Measurements from ENCODE around the gene CACNA2D1. TPM values are rescaled to one million over a fixed set of nuclear protein-coding genes. Genes with fewer than 3 reads are reported as not detected.

CACNA2D1 gene
- total RNA-seq, 4 donors from 2014 or later = 29.8 to 47.6 (median 36.6) TPM

DNA sequence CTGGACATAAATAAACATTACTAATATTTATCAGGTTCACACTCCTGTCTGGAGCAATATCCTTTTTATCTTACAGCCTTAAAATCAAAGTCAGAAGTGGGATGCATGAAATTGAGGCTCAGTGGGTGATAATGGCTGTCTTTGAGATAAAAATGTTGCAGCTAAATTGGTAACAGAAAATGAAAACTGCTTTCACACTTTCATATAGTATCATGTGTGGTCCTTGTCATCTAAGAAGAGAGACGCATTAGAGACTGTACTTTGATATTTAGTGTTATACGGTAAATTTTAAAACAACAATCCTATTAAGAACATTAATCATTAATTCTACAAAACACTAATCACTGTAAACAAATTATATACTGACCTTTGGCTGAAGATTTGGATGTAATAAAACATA is 438.5 kb downstream of the CACNA2D1 start:
- H3K27ac ChIP-seq = no peak overlapping the region
- no peak for ATAC-seq
- no peaks in the 10 kb centered on the region for H3K27me3 ChIP-seq
- TF ChIP-seq POLR2A (IDR thresholded peaks at IDR 0.05) (no peak), POLR2AphosphoS5 (IDR thresholded peaks at IDR 0.05) (no peak), EP300 (IDR thresholded peaks at IDR 0.05) (no peak)
- TF ChIP-seq, protein P1, sequence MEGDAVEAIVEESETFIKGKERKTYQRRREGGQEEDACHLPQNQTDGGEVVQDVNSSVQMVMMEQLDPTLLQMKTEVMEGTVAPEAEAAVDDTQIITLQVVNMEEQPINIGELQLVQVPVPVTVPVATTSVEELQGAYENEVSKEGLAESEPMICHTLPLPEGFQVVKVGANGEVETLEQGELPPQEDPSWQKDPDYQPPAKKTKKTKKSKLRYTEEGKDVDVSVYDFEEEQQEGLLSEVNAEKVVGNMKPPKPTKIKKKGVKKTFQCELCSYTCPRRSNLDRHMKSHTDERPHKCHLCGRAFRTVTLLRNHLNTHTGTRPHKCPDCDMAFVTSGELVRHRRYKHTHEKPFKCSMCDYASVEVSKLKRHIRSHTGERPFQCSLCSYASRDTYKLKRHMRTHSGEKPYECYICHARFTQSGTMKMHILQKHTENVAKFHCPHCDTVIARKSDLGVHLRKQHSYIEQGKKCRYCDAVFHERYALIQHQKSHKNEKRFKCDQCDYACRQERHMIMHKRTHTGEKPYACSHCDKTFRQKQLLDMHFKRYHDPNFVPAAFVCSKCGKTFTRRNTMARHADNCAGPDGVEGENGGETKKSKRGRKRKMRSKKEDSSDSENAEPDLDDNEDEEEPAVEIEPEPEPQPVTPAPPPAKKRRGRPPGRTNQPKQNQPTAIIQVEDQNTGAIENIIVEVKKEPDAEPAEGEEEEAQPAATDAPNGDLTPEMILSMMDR (IDR thresholded peaks at IDR 0.05) = no peak
- H3K9me3 ChIP-seq = no peaks in the 10 kb centered on the region
- no peaks in the 10 kb centered on the region for H3K4me1 ChIP-seq
- no peak overlapping the region for H3K4me3 ChIP-seq
- whole genome bisulfite sequencing, 2 donors (ENCODE audit: low coverage in 1 of 2) = 77 to 95% methylated on average over 2 of the region's 2 CpGs
- H3K36me3 ChIP-seq = no peaks in the 10 kb centered on the region

DNA sequence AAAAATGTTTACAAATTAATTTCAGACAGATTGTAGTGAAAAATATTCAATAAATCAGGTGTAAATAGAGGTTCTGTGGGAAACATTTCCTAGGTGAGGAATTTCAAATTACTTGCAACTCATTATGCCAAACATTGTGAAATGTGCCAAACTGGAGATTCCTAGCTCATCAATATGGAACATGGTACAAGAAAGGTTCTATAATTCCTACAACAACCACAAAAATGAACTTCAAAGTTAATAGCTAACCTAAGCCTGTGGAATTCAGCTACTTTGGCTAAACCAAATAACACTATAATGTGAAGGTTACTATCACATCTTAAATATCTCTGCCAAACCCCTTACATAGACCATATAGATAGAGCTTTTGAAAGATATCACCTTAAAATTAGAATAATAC is 450.4 kb downstream of the CACNA2D1 start:
- H3K4me3 ChIP-seq = no peak overlapping the region
- no peaks in the 10 kb centered on the region for H3K27me3 ChIP-seq
- H3K36me3 ChIP-seq = peaks cover 0 to 35% of the 10 kb centered on the region in 2 donors
- no peak overlapping the region for H3K27ac ChIP-seq
- TF ChIP-seq, protein P1 (IDR thresholded peaks at IDR 0.05) = no peak
- no peak for TF ChIP-seq POLR2AphosphoS5 (IDR thresholded peaks at IDR 0.05)
- TF ChIP-seq EP300 (IDR thresholded peaks at IDR 0.05) = no peak
- TF ChIP-seq POLR2A (IDR thresholded peaks at IDR 0.05) = no peak
- no peaks in the 10 kb centered on the region for H3K4me1 ChIP-seq
- ATAC-seq = no peak
- no peaks in the 10 kb centered on the region for H3K9me3 ChIP-seq

DNA sequence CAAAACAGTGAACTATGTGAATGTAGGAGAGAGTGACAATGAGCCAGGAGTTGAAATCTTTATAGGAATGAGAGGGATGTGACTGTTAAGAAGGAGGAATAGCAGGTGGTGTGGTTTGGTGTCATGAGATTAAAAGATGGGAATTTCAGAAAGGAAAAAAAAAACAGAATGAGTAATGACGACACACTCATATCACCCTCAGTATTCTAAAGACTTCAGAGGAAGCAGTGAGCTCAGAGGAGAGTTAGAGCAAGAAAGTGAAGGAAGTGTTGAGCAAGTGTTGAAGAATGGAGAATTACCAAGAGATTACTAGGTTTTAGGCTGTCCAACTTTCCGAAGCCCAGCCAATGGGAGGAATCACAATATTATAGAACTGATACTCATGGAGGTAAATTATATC is 453.2 kb downstream of the CACNA2D1 start:
- Histone ChIP-seq H3K4me1 (no peaks in the 10 kb centered on the region), H3K27me3 (no peaks in the 10 kb centered on the region), H3K36me3 (peaks cover 0 to 29% of the 10 kb centered on the region in 2 donors), H3K9me3 (no peaks in the 10 kb centered on the region), H3K4me3 (no peak overlapping the region), H3K27ac (no peak overlapping the region)
- TF ChIP-seq, protein P1 (IDR thresholded peaks at IDR 0.05) = no peak
- TF ChIP-seq POLR2A (IDR thresholded peaks at IDR 0.05) (no peak), POLR2AphosphoS5 (IDR thresholded peaks at IDR 0.05) (no peak), EP300 (IDR thresholded peaks at IDR 0.05) (no peak)
- no peak for ATAC-seq
- 83 to 94% methylated on average over 2 of the region's 2 CpGs for WGBS, 2 donors (ENCODE audit: low coverage in 1 of 2)

DNA sequence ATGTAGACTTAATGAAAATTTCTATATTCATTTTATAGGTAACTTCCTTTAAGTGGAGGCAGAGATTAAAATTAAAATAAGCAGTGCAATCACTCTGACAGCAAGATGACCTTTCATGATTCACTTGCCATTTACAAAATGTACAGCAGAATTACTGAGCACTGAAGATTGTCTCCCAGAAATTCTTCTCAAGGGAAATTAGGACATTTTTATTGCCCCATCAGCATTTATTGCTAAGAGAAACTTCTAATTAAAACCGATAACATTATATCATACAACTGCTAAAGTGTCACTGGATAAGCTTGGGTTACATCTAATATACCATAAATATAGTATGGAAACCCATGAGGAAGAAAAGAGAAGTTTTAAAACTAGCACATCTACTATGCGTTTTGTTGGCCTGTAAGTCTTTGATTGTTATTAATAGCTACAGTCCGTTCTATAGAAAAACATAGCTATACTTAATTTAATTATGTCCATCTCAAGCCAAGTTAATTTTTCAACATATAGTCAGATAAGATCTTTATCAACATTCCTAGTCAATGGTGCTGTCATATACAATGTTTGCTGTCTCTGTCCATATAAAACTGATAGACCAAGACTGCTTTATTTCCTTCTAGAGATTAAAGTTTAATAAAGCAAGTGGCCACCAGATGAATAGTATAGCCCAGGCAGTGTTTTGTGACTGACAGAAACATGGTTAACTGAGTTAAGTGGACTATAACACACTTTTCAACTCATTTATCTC is 456.7 kb downstream of the CACNA2D1 start:
- no peak overlapping the region for H3K27ac ChIP-seq
- TF ChIP-seq EP300 (IDR thresholded peaks at IDR 0.05) (no peak), POLR2A (IDR thresholded peaks at IDR 0.05) (no peak), POLR2AphosphoS5 (IDR thresholded peaks at IDR 0.05) (no peak)
- no peak for ATAC-seq
- WGBS, 2 donors (ENCODE audit: low coverage in 1 of 2) = 87% methylated on average over 3 of the region's 3 CpGs
- H3K9me3 ChIP-seq = no peaks in the 10 kb centered on the region
- no peaks in the 10 kb centered on the region for H3K4me1 ChIP-seq
- H3K36me3 ChIP-seq = peaks cover 0 to 41% of the 10 kb centered on the region in 2 donors
- no peak overlapping the region for H3K4me3 ChIP-seq
- H3K27me3 ChIP-seq = no peaks in the 10 kb centered on the region

DNA sequence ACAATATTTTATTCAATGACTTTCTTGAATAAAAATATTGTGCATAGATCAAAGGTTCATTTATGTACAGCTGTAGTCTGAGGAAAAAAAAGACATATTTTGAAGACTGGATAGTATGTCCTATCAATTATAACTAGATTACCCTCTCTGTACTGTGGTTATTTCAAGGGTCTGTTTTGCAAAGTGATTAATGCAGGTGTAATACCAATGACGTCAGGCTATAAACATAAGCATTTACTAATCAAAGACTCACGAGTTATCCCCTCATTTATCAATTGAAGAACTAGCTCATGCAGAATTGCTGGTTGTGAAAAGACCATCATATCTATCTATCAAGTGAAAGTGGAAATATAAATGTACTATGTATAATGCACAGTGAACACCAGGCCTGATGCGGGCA is 460.2 kb downstream of the CACNA2D1 start:
- WGBS, 2 donors (ENCODE audit: low coverage in 1 of 2) = 62 to 70% methylated on average over 3 of the region's 3 CpGs
- Histone ChIP-seq H3K27ac (no peak overlapping the region), H3K4me3 (no peak overlapping the region), H3K9me3 (no peaks in the 10 kb centered on the region), H3K36me3 (peaks cover 0 to 29% of the 10 kb centered on the region in 2 donors), H3K27me3 (no peaks in the 10 kb centered on the region), H3K4me1 (no peaks in the 10 kb centered on the region)
- TF ChIP-seq POLR2A (IDR thresholded peaks at IDR 0.05) (no peak), EP300 (IDR thresholded peaks at IDR 0.05) (no peak), POLR2AphosphoS5 (IDR thresholded peaks at IDR 0.05) (no peak)
- TF ChIP-seq, protein P1 (IDR thresholded peaks at IDR 0.05) = no peak
- ATAC-seq = no peak
